GM21360 (cell line): ENCODE data around the gene TAAR2.
"Not testable (repeated sequence)": the region's sequence is repeated elsewhere in the genome, so short reads cannot be mapped to it uniquely, and the experiment has no call there.

ENCODE experiments used
- ATAC-seq: cut with Tn5 transposase; IDR thresholded peaks from one replicate; pipeline ENCODE4 v1.9.1; 2021; ENCODE audit warnings: mild to moderate bottlenecking, moderate library complexity; ENCODE audit not compliant: unreplicated experiment

Gene TAAR2, protein sequence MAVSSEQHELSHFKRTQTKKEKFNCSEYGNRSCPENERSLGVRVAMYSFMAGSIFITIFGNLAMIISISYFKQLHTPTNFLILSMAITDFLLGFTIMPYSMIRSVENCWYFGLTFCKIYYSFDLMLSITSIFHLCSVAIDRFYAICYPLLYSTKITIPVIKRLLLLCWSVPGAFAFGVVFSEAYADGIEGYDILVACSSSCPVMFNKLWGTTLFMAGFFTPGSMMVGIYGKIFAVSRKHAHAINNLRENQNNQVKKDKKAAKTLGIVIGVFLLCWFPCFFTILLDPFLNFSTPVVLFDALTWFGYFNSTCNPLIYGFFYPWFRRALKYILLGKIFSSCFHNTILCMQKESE

DNA sequence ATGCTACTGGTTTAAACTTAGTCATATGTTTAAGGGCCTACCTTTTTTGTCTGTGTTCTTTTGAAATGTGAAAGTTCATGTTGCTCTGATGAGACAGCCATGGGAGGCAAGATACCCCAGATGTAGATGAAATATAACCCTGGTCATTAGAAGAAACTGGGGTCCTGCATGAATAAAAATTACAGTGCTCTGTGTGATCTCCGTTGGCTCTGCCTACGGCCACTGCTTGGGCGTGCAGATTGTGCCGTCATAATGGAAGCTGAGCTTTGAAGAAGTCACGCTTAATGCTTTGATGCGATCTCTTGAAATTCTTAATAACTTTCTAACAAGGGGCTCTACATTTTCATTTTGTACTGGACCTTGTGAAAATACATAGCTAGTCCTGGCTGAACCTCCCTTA, at the start of gene TAAR2:
Gene TAAR2 (minus strand): TSS at position 101 of the 400 bp plus-strand sequence. CDS start 0 bp downstream, at position 101.
- no peak for ATAC-seq

DNA sequence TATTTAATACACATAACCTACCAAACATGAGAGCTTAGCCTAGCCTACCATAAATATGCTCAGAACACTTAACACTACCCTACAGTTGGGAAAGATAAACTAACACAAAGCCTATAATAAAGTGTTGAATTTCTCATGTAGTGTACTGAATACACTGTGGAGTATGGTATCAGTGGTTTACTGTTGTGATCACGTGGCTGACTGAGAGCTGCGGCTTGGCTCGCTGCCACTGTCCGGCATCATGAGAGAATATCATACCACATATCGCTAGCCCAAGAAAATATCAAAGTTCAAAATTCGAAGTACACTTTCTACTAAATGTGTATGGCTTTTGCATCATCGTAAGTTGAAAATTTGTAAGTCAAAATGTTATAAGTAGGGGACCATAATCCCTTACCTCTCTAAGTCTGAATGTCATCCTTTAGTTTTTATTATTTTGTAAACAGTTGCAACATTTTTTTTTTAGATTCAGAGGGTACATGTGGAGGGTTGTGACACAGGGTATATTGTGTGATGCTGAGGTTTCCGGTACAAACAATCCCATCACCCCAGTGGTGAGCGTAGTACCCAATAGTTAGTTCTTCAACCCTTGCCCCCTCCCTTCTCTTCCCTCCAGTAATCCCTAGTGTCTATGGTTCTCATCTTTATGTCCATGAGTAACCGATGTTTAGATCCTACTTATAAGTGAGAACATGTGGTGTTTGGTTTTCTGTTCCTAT, 49.5 kb upstream of the TAAR2 start:
- no peak for ATAC-seq

DNA sequence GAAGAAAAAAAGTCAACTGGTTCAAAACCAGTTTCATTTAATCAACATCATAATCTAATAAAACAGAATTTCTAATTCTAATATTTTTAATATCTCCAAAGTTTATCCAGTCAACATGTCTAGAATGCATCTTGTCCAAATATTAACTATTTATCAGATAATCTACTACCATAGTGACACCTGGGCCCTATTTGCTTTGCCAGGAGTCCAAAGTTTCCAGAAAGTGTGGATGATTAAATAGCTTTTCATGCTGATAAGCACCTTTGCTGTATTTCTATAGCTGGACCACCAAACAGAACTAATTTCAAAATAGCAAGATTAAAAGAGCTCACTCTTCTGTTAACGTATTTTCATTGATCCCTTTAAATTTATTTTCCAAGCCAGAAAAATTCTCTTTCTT, 47.2 kb upstream of the TAAR2 start:
- ATAC-seq: no peak

DNA sequence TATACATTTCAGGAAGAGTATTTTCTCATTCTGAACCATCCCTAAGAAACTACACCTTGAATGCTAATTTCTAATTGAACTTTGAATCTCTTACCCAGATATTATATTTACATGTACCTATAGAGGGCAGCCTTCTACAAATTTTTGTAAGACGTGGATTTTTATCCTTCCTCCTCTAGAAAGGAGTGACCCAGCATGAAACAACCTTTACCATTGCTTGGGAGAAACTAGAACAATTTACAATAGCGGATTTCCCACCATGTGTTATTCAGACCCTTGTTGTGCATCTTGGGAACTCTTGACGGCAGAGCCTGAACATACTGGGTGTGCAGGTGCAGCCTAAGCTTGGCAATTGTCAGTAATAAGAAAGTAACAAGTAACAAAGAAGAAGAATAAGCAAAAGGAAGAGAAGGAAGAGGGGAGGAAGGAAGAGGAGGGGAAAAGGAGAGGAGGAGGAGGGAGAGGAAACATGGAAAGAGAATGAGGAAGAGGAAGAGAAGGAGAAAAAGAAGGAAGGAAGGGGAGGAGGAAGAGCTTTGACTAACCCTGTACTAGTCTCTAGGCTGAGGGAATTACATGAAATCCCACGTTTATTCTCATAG, 45.7 kb upstream of the TAAR2 start:
- ATAC-seq: no peak

DNA sequence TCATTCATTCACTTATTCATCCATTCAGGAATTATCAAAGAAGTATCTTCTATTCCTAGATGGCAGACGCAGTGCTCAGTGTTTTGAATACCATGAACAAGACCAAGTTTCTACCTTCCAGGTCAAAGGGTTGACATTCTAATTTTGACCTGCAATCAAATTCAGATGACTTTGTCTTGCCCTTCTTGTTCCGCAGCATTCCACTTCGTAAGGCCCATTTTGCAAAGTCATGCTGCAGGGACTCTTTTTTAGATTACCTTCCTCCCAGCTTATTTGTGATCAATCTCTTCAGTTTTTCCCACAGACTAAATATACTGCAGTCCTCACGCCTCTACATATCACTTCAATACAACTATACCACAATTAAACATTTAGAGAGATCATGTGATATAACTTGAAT, 42.0 kb upstream of the TAAR2 start:
- no peak for ATAC-seq

DNA sequence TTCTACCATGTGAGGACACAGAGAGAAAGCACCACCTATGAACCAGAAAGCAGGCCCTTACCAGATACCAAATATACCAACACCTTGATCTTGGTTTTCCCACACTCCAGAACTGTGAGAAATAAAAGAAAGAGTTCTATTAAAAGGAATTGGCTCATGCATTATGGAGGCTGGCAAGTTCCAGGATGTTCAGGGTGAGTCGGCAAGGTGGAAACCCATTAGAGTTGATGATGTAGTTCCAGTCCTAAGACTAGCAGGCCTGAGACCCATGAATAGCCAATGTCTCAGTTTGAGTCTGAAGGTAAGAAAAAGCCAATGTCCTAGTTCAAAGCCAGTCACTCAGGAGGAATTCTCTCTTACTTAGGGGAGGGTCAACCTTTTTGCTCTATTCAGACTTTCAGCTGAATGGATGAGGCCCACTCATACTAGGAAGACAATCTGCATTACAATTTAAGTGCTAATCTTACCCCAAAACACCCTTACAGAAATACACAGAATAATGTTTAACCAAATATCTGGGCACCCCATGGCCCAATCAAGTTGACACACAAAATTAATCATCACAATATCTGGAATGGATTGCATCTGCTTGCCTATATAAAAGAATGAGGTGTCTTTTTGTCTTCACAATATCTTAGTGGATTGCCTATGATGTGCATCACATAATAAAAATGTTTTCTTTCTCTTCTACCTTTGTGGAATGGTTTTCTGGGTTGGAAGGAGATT, 40.4 kb upstream of the TAAR2 start:
- ATAC-seq: no peak

DNA sequence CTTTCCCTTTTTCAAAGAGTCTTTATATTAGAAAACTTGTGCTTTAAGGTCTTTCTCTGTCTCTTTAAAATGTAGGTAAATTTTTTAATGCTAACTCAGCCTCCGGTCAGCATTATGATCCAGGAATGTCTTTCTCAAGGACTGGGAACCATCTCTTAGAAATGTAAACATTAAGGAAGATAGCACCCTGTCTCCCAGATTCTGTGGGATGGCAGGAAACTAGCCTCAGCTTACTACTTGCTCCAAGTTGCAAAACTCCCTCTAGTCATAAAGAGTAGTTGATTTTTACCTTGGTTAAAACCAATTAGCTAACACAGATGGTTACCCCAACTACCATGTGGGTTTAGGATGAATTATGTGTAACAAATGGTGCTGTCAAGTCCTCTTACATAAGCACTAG, 39.6 kb upstream of the TAAR2 start:
- ATAC-seq: no peak

DNA sequence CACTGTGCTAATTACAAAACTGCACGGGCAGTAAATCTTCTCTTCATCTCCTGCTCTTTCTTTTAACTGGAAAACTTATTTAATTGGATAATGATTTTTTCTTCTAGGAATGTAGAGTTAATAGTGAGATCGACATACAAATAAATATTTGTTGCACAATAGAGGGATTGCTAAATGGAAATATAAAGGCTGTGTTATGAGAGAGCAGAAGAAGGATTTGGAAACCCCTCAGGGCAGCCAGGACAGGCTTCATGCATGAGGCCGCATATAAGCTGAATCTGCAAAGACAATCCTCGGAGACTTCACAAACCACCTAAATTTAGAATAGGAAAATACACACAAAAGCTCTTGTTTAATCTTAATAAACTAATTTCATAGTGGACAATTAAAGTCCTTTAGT, 37.8 kb upstream of the TAAR2 start:
- no peak for ATAC-seq

DNA sequence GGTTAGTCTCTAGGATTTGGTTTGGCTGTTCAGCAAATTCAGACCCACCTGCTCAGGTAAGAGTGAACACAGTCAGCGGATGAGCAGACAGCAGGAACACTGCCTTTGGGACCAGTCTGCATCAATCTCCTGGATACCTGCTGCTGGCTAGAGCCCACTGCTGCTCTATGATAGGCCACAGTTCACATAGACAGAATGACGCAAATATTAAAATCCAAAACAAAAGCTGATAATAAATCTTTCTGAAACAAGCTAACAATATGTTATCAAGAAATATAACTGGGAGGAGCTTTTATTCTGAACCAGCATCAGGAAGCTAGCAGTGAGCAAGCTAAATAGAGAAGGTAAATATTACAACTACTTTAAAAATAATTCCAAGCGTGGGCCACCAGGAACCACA, 35.0 kb upstream of the TAAR2 start, which contains the start of gene TAAR1:
Gene TAAR1 (minus strand): TSS at position 101 of the 400 bp plus-strand sequence. CDS start 13,179 bp downstream, outside the sequence.
- no peak for ATAC-seq

DNA sequence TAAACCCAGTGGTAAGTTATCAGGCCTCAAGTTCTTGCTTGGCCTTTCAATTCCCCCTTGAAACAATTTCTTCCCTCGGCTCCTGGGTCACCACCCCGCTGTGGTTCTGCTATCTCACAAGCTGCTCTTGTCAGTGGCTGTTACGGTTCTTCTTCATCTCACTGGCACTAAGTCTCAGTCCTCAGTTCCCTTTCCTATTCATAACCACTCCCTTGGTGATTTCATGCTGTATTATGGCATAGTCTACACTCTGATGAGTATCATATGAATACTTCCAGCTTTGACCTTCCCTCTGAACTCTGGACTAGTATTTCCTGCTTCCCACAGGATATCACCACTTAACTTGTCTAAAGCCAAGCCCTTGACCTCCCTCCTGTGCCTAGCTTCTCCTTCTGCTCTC, 27.0 kb upstream of the TAAR2 start:
- ATAC-seq: no peak

DNA sequence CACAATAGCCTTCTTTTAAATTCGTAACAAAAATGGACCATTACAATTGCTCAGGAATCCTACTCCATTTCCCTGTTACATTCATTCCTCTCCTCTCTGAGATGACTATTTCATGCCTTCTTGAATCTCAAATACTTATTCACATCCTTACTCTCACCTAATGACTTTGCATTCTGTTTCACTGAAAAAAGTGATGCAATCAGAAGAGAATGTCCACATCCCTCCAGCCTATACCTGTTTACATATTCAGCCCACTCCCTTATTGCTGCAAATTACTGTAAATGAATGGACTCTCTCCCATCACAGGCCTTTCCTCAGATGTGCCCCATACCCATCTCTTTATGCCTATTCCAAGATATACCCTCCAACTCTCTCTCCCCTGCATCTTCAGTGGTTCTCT, 26.4 kb upstream of the TAAR2 start:
- ATAC-seq: no peak

DNA sequence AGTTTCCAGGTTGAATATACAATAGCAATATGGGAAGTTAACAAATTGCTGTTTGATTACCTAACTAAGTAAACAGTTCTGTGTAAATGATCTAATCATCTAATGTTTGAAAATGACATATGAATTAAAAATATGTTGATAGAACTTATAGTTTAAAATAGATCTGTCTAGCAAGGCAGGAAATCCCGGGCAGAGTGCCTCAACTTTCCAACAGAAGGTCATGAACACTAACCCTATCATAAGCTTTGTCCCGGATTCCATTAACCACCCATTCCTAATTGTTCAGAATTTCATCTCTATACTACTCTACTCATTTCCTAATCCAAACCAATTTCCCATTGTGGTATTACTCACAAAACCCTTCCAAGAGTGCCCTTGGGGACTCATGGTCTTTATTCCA, 24.8 kb upstream of the TAAR2 start:
- no peak for ATAC-seq

DNA sequence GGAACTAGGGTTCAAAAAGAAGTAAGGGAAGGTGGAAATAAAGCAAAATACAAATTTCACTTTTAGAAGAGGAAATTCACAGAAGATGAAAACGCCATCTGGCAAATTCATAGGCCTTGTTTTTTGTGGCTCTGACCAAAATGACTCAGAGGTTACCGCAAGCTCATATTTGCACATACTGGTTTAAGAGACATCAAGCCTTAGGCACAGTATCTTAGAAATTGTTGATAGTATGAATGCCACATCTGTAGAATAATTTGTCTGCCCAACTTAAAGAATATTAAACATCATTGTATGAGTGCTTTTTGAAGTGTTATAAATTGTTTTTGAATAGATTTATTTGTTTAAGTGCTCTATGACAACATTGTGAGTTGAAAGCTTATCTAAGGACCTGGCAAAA, 24.3 kb upstream of the TAAR2 start:
- ATAC-seq: peak; percentile 90

DNA sequence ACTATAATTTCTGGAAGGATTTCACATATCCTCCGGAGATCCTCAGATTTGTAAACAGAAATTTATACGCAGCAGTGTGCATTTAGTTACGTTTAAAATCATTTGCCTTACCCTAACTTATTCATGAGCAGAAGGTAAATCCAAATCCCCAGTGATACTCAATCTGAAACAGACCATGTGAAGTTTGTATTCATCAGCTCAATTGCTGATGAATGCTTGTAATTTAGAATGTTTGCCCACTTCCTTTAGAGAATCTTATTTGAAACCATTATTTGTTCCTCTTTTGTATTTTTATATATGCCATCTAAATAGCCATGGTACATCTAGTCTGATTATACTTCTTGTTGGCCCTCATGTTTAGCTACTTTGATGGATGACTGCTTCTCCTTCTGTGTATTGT, 19.5 kb upstream of the TAAR2 start:
- ATAC-seq: no peak

DNA sequence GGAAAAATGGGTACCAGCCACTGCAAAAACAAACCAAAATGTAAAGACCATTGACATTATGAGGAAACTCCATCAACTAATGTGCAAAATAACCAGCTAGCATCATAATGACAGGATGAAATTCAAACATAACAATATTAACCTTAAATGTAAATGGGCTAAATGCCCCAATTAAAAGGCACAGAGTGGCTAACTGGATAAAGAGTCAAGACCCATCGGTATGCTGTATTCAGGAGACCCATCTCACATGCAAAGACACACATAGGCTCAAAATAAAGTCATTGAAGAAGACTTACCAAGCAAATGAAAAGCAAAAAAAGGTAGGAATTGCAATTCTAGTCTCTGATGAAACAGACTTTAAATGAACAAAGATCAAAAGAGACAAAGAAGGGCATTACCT, 13.1 kb upstream of the TAAR2 start:
- not testable (repeated sequence) for ATAC-seq

DNA sequence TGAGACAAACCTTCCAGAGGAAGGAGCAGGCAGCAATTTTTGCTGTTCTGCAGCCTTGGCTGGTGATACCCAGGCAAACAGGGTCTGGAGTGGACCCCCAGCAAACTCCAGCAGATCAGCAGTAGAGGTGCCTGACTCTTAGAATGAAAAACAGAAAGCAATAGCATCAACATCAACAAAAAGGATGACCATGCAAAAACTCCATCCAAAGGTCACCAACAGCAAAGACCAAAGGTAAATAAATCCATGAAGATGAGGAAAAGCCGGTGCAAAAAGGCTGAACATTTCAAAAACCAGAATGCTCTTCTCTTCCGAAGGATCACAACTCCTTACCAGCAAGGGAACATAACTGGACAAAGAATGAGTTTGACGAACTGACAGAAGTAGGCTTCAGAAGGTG, 11.8 kb upstream of the TAAR2 start:
- not testable (repeated sequence) for ATAC-seq

DNA sequence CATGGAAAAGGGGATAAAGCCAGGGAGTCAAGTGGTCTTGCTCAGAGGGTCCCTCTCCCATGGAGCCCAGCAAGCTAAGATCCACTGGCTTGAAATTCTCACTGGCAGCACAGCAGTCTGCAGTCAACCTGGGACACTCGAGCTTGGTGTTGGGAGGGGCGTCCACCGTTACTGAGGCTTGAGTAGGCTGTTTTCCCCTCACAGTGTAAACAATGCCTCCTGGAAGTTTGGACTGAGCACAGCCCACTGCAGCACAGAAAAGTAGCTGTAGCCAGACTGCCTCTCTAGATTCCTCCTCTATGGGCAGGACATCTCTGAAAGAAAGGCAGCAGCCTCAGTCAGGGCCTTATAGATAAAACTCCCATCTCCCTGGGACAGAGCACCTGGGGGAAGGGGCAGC, 11.2 kb upstream of the TAAR2 start:
- not testable (repeated sequence) for ATAC-seq

DNA sequence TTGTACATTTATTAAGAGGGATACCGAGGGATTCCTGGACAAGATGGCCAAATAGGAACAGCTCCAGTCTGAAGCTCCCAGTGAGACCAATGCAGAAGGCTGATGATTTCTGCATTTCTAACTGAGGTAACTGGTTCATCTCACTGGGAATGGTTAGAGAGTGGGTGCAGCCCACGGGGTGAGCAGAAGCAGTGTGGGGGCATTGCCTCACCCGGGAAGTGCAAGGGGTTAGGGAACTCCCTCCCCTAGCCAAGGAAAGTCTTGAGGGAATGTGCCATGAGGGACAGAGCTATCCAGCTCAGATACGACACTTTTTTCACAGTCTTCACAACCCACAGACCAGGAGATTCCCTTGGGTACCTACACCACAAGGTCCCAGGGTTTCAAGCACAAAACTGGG, 10.7 kb upstream of the TAAR2 start:
- no peak for ATAC-seq

DNA sequence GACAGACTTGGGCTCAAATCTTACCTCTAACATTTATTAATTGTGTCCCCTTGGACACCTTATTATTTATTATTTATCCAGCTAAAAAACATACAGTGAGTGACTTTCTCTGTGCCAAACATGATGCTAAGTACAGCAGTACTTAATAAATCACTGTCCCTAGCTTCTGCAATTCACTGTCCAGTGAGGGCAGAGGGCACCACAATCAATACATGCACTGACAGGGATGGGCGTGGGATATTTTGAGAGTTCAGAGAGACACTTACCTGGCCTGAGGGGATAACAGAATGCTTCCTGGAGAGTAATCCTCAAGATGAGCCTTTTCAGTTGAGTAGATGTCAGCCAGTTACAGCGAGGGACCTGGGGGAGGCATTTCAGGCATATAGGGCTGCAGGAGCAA, 9.3 kb upstream of the TAAR2 start:
- no peak for ATAC-seq

DNA sequence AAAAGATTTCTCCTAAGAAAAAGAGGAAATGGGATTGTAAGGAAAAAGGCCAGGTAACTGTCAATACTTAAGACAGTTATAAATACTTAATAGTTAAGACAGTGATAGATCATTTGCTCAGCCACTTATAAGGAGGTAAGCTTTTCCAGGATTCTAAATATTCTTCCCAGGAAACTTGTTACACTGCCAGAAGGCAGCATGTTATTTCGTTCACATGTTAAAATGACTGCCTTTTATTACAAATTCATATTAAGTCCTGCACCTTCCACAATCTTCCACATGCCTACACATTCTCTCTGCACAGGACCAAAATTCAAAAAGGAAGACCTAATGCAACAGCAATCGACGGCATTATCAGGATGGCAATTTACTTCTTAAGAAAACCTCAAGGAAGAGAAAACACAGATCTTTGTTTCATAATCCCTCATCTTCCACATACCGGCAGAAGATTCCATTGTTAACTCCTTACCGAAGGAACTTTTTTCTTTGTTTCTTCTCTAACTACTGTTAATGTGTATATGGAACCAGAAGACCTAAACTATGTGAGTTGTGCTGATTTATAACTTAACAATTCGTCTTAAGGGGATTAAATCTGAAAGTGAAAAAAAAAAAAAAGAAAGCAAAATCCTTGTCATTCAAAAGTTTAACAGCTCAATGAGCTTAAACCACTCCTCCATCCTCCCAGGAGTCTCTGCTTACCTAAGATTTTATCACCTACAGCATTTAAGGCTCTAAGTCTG, 799 bp downstream of the TAAR2 start:
- ATAC-seq: no peak

DNA sequence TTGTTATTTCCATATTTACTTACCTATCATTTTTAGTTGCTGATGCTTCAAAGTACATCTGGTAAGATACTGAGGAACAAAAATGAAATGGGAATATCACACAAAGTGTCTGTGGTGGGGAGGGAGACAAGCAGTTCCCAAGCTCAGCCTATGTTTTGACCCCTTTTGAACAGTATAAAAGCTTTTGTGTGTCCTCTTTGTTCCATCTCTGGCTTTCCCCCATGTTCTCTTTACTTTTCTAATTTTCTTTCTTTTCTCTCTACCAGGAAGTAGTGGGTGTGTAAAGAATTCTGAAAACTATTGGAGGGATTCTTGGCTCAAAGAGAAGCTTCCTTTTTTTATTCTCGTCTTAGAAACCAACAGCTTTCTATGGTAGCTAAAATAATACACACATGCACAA, 7.4 kb downstream of the TAAR2 start:
- ATAC-seq: no peak
